ENCODE results near the gene NMT2.
"Not testable (repeated sequence)": the region's sequence is repeated elsewhere in the genome, so short reads cannot be mapped to it uniquely, and the experiment has no call there.

Gene NMT2

GRCh38 chr10:15168291-15168785, at the start of gene NMT2:
Gene NMT2 (minus strand): TSS chr10:15168693. CDS start chr10:15168612, 81 bp downstream.
- Histone ChIP-seq H3K27me3 (ENCODE audit: control insufficient read depth in 5 of 5, insufficient read depth in 4 of 5, low read length in 5 of 5) (no peaks in the 10 kb centered on the region), H3K9me3 (ENCODE audit: control insufficient read depth in 5 of 5, low read length in 5 of 5) (no peaks in the 10 kb centered on the region), H3K9ac (ENCODE audit: low read length in 5 of 5) (peak within 1 kb of the TSS; percentile 43 to 94 (median 86)), H3K36me3 (ENCODE audit: control insufficient read depth in 5 of 5, insufficient read depth in 5 of 5, low read length in 5 of 5) (no peaks in the 10 kb centered on the region), H3K27ac (ENCODE audit: low read depth, low read length) (peak within 1 kb of the TSS; percentile 93), H3K4me3 (ENCODE audit: low read depth in 1 of 5, low read length in 5 of 5) (peak within 1 kb of the TSS; percentile 71 to 98 (median 94)), H3K4me1 (ENCODE audit: control insufficient read depth in 5 of 5, insufficient read depth in 5 of 5, low read length in 5 of 5) (peaks cover 3 to 43% (median 38%) of the 10 kb centered on the region in 5 donors)

DNA sequence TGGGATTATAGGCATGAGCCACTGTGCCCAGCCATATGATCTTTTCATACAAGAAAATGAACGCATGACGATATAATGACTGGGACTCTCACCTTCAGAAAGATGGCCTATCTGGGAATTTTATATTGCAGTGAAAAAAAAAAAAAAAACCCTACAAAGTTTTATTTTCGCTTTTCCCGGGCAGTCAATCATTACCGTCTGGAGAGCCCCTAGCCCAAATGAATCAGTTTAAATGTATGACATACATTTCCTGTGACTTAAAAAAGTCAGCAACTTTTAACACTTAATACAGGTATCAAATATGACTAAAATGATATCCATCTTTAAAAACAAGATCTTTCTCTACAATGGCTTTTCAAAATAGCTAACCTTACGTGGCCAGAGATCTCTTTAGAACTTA, 48.2 kb upstream of the NMT2 start:
- Histone ChIP-seq H3K9ac (ENCODE audit: low read length in 5 of 5) (no peak overlapping the region), H3K36me3 (ENCODE audit: control insufficient read depth in 5 of 5, insufficient read depth in 5 of 5, low read length in 5 of 5) (peaks cover 0 to 20% (median 15%) of the 10 kb centered on the region in 5 donors)

DNA sequence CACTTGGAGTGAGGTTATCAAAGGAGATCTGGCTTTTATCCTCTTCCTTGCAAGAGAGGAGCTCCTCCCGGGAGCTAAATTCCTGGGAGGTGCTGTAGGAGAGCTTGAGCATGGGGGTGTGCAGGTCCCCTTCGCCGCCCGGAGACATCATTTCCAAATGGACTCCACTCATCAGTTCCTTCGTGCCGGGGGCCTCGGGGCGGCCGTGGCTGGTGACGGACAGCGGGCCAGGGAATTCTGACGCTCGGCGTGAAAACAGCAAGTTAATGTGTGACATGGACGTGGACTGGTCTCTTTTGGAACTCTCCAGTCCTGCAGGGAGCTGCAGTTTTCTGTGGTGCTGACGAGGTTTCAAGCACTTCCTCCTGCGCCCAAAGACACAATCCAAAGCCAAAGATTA, 45.7 kb upstream of the NMT2 start:
- peaks cover 0 to 20% (median 15%) of the 10 kb centered on the region in 5 donors for H3K36me3 ChIP-seq (ENCODE audit: control insufficient read depth in 5 of 5, insufficient read depth in 5 of 5, low read length in 5 of 5)
- H3K4me3 ChIP-seq (ENCODE audit: low read depth in 1 of 5, low read length in 5 of 5), result no peak overlapping the region
- H3K4me1 ChIP-seq (ENCODE audit: control insufficient read depth in 5 of 5, insufficient read depth in 5 of 5, low read length in 5 of 5), result peaks cover 2 to 8% (median 6%) of the 10 kb centered on the region in 5 donors
- H3K27ac ChIP-seq (ENCODE audit: low read depth, low read length), result no peak overlapping the region
- no peak overlapping the region for H3K9ac ChIP-seq (ENCODE audit: low read length in 5 of 5)
- no peaks in the 10 kb centered on the region for H3K9me3 ChIP-seq (ENCODE audit: control insufficient read depth in 5 of 5, low read length in 5 of 5)
- H3K27me3 ChIP-seq (ENCODE audit: control insufficient read depth in 5 of 5, insufficient read depth in 4 of 5, low read length in 5 of 5), result no peaks in the 10 kb centered on the region

More for the DNA sequence above, 48.2 kb upstream of the NMT2 start:
- no peaks in the 10 kb centered on the region for H3K9me3 ChIP-seq (ENCODE audit: control insufficient read depth in 5 of 5, low read length in 5 of 5)
- no peak overlapping the region for H3K27ac ChIP-seq (ENCODE audit: low read depth, low read length)
- no peaks in the 10 kb centered on the region for H3K27me3 ChIP-seq (ENCODE audit: control insufficient read depth in 5 of 5, insufficient read depth in 4 of 5, low read length in 5 of 5)
- H3K4me1 ChIP-seq (ENCODE audit: control insufficient read depth in 5 of 5, insufficient read depth in 5 of 5, low read length in 5 of 5), result peaks cover 0 to 1% (median 0%) of the 10 kb centered on the region in 5 donors
- no peak overlapping the region for H3K4me3 ChIP-seq (ENCODE audit: low read depth in 1 of 5, low read length in 5 of 5)

DNA sequence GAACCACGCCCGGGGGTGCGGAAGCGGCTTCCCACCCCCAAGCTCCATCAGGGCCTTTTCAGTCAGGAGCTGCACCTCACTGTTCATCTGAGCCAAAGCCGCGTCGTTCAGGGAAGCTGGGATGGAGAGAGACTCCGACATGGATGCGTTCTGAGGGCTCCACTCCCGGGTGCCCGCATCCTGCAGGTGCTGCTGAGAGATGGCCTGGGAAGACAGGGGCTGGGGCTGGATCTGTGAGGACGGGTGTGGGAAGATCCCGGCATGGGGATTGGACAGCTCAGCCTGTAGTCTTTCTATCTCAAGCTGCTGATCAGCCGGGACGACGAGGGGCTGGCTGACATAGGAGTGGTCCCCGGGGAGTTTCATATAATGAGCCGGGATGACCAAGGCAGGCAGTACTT, 45.0 kb upstream of the NMT2 start:
- H3K4me1 ChIP-seq (ENCODE audit: control insufficient read depth in 5 of 5, insufficient read depth in 5 of 5, low read length in 5 of 5), result peaks cover 2 to 12% (median 6%) of the 10 kb centered on the region in 5 donors
- no peaks in the 10 kb centered on the region for H3K27me3 ChIP-seq (ENCODE audit: control insufficient read depth in 5 of 5, insufficient read depth in 4 of 5, low read length in 5 of 5)
- H3K9ac ChIP-seq (ENCODE audit: low read length in 5 of 5), result no peak overlapping the region
- peaks cover 0 to 20% (median 13%) of the 10 kb centered on the region in 5 donors for H3K36me3 ChIP-seq (ENCODE audit: control insufficient read depth in 5 of 5, insufficient read depth in 5 of 5, low read length in 5 of 5)
- H3K4me3 ChIP-seq (ENCODE audit: low read depth in 1 of 5, low read length in 5 of 5), result no peak overlapping the region
- H3K27ac ChIP-seq (ENCODE audit: low read depth, low read length), result no peak overlapping the region
- H3K9me3 ChIP-seq (ENCODE audit: control insufficient read depth in 5 of 5, low read length in 5 of 5), result no peaks in the 10 kb centered on the region

- Histone ChIP-seq H3K27ac (ENCODE audit: low read depth, low read length) (no peak overlapping the region), H3K36me3 (ENCODE audit: control insufficient read depth in 5 of 5, insufficient read depth in 5 of 5, low read length in 5 of 5) (peaks cover 0 to 22% (median 13%) of the 10 kb centered on the region in 5 donors), H3K9me3 (ENCODE audit: control insufficient read depth in 5 of 5, low read length in 5 of 5) (no peaks in the 10 kb centered on the region), H3K9ac (ENCODE audit: low read length in 5 of 5) (no peak overlapping the region), H3K4me1 (ENCODE audit: control insufficient read depth in 5 of 5, insufficient read depth in 5 of 5, low read length in 5 of 5) (peaks cover 2 to 13% (median 6%) of the 10 kb centered on the region in 5 donors), H3K27me3 (ENCODE audit: control insufficient read depth in 5 of 5, insufficient read depth in 4 of 5, low read length in 5 of 5) (no peaks in the 10 kb centered on the region), H3K4me3 (ENCODE audit: low read depth in 1 of 5, low read length in 5 of 5) (no peak overlapping the region)
Observed at GRCh38 chr10:15211464-15211979, 43.0 kb upstream of the NMT2 start.

- peaks cover 2 to 13% (median 6%) of the 10 kb centered on the region in 5 donors for H3K4me1 ChIP-seq (ENCODE audit: control insufficient read depth in 5 of 5, insufficient read depth in 5 of 5, low read length in 5 of 5)
- peaks cover 0 to 22% (median 13%) of the 10 kb centered on the region in 5 donors for H3K36me3 ChIP-seq (ENCODE audit: control insufficient read depth in 5 of 5, insufficient read depth in 5 of 5, low read length in 5 of 5)
- no peak overlapping the region for H3K4me3 ChIP-seq (ENCODE audit: low read depth in 1 of 5, low read length in 5 of 5)
- no peak overlapping the region for H3K27ac ChIP-seq (ENCODE audit: low read depth, low read length)
- H3K27me3 ChIP-seq (ENCODE audit: control insufficient read depth in 5 of 5, insufficient read depth in 4 of 5, low read length in 5 of 5), result no peaks in the 10 kb centered on the region
- H3K9ac ChIP-seq (ENCODE audit: low read length in 5 of 5), result no peak overlapping the region
- H3K9me3 ChIP-seq (ENCODE audit: control insufficient read depth in 5 of 5, low read length in 5 of 5), result no peaks in the 10 kb centered on the region
Observed at GRCh38 chr10:15210521-15210920, 42.0 kb upstream of the NMT2 start.

- peak overlapping the region in 3 of 5 donors; percentile 13 to 36 (median 18) for H3K4me3 ChIP-seq (ENCODE audit: low read depth in 1 of 5, low read length in 5 of 5)
- H3K9me3 ChIP-seq (ENCODE audit: control insufficient read depth in 5 of 5, low read length in 5 of 5), result no peaks in the 10 kb centered on the region
- no peaks in the 10 kb centered on the region for H3K27me3 ChIP-seq (ENCODE audit: control insufficient read depth in 5 of 5, insufficient read depth in 4 of 5, low read length in 5 of 5)
- peaks cover 0 to 22% (median 13%) of the 10 kb centered on the region in 5 donors for H3K36me3 ChIP-seq (ENCODE audit: control insufficient read depth in 5 of 5, insufficient read depth in 5 of 5, low read length in 5 of 5)
- H3K27ac ChIP-seq (ENCODE audit: low read depth, low read length), result no peak overlapping the region
- peaks cover 2 to 13% (median 6%) of the 10 kb centered on the region in 5 donors for H3K4me1 ChIP-seq (ENCODE audit: control insufficient read depth in 5 of 5, insufficient read depth in 5 of 5, low read length in 5 of 5)
- H3K9ac ChIP-seq (ENCODE audit: low read length in 5 of 5), result peak overlapping the region in 2 of 5 donors; percentile 23
Observed at GRCh38 chr10:15209827-15210509, 41.5 kb upstream of the NMT2 start.

- Histone ChIP-seq H3K27me3 (ENCODE audit: control insufficient read depth in 5 of 5, insufficient read depth in 4 of 5, low read length in 5 of 5) (no peaks in the 10 kb centered on the region), H3K36me3 (ENCODE audit: control insufficient read depth in 5 of 5, insufficient read depth in 5 of 5, low read length in 5 of 5) (peaks cover 0 to 10% (median 6%) of the 10 kb centered on the region in 5 donors), H3K9ac (ENCODE audit: low read length in 5 of 5) (no peak overlapping the region), H3K9me3 (ENCODE audit: control insufficient read depth in 5 of 5, low read length in 5 of 5) (no peaks in the 10 kb centered on the region), H3K27ac (ENCODE audit: low read depth, low read length) (no peak overlapping the region), H3K4me3 (ENCODE audit: low read depth in 1 of 5, low read length in 5 of 5) (no peak overlapping the region), H3K4me1 (ENCODE audit: control insufficient read depth in 5 of 5, insufficient read depth in 5 of 5, low read length in 5 of 5) (peaks cover 2 to 13% (median 6%) of the 10 kb centered on the region in 5 donors)
Observed at GRCh38 chr10:15208221-15208620, 39.7 kb upstream of the NMT2 start.

- not testable (repeated sequence) for H3K9ac ChIP-seq (ENCODE audit: low read length in 5 of 5); H3K36me3 ChIP-seq (ENCODE audit: control insufficient read depth in 5 of 5, insufficient read depth in 5 of 5, low read length in 5 of 5); H3K4me3 ChIP-seq (ENCODE audit: low read depth in 1 of 5, low read length in 5 of 5); H3K9me3 ChIP-seq (ENCODE audit: control insufficient read depth in 5 of 5, low read length in 5 of 5); H3K27ac ChIP-seq (ENCODE audit: low read depth, low read length); H3K27me3 ChIP-seq (ENCODE audit: control insufficient read depth in 5 of 5, insufficient read depth in 4 of 5, low read length in 5 of 5)
- peaks cover 2 to 20% (median 10%) of the 10 kb centered on the region in 5 donors for H3K4me1 ChIP-seq (ENCODE audit: control insufficient read depth in 5 of 5, insufficient read depth in 5 of 5, low read length in 5 of 5)
Observed at GRCh38 chr10:15207410-15207809, 38.9 kb upstream of the NMT2 start.

DNA sequence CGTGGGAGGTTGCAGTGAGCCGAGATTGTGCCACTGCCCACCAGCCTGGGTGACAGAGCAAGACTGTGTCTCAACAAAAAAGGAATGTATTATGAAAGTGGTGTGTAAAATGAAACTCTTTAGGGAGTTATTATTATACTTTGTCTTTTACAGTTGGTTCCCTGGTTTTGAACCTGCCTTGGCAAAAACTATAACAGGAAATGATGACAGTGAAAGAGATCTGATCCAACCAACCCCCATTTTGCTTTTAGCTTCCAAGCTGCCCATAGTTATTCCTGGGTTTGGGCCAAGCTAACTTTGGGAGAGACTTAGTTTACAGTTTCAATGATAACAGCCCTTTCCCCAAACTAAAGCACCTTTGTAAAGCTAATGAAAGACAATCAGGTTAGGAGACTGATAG, 34.1 kb upstream of the NMT2 start:
- Histone ChIP-seq H3K4me3 (ENCODE audit: low read depth in 1 of 5, low read length in 5 of 5) (no peak overlapping the region), H3K4me1 (ENCODE audit: control insufficient read depth in 5 of 5, insufficient read depth in 5 of 5, low read length in 5 of 5) (peaks cover 2 to 44% (median 35%) of the 10 kb centered on the region in 5 donors), H3K27me3 (ENCODE audit: control insufficient read depth in 5 of 5, insufficient read depth in 4 of 5, low read length in 5 of 5) (no peaks in the 10 kb centered on the region), H3K9ac (ENCODE audit: low read length in 5 of 5) (no peak overlapping the region), H3K9me3 (ENCODE audit: control insufficient read depth in 5 of 5, low read length in 5 of 5) (no peaks in the 10 kb centered on the region), H3K36me3 (ENCODE audit: control insufficient read depth in 5 of 5, insufficient read depth in 5 of 5, low read length in 5 of 5) (no peaks in the 10 kb centered on the region), H3K27ac (ENCODE audit: low read depth, low read length) (peak overlapping the region; percentile 96)

Data from subcutaneous abdominal adipose tissue (tissue), 5 donors.